ENCODE measurements around the gene PHACTR3.
"Not testable (repeated sequence)": the region's sequence is repeated elsewhere in the genome, so short reads cannot be mapped to it uniquely, and the experiment has no call there.

Gene PHACTR3

GRCh38 chr20:59835448-59836395 is 231.4 kb downstream of the PHACTR3 start:
- DNase-seq = peak; percentile 82

GRCh38 chr20:59836767-59837166 is 232.4 kb downstream of the PHACTR3 start:
- DNase-seq = peak; percentile 62

- DNase-seq = no peak
Observed at GRCh38 chr20:59837623-59838394, 233.5 kb downstream of the PHACTR3 start.

GRCh38 chr20:59839400-59839799 is 235.1 kb downstream of the PHACTR3 start:
- no peak for DNase-seq

- DNase-seq = no peak
Observed at GRCh38 chr20:59845472-59845871, 241.1 kb downstream of the PHACTR3 start.

GRCh38 chr20:59848182-59848581 is 243.8 kb downstream of the PHACTR3 start:
- no peak for DNase-seq

- DNase-seq = peak; percentile 78
Observed at GRCh38 chr20:59850018-59850641, 245.8 kb downstream of the PHACTR3 start.

GRCh38 chr20:59856526-59856925 is 252.2 kb downstream of the PHACTR3 start:
- DNase-seq = not testable (repeated sequence)

GRCh38 chr20:59856941-59857340 is 252.6 kb downstream of the PHACTR3 start:
- not testable (repeated sequence) for DNase-seq

- DNase-seq = no peak
Observed at GRCh38 chr20:59857966-59858365, 253.6 kb downstream of the PHACTR3 start.

- DNase-seq = no peak
Observed at GRCh38 chr20:59858425-59858824, 254.1 kb downstream of the PHACTR3 start.

- no peak for DNase-seq
Observed at GRCh38 chr20:59861401-59861800, 257.1 kb downstream of the PHACTR3 start.

- DNase-seq = no peak
Observed at GRCh38 chr20:59863058-59863457, 258.7 kb downstream of the PHACTR3 start.

- DNase-seq = no peak
Observed at GRCh38 chr20:59864726-59865125, 260.4 kb downstream of the PHACTR3 start.

- no peak for DNase-seq
Observed at GRCh38 chr20:59866338-59866737, 262.0 kb downstream of the PHACTR3 start.

GRCh38 chr20:59871096-59871495 is 266.8 kb downstream of the PHACTR3 start:
- no peak for DNase-seq

GRCh38 chr20:59873409-59873808 is 269.1 kb downstream of the PHACTR3 start:
- no peak for DNase-seq

- DNase-seq = no peak
Observed at GRCh38 chr20:59880198-59880597, 275.9 kb downstream of the PHACTR3 start.

GRCh38 chr20:59884494-59884893 is 280.2 kb downstream of the PHACTR3 start:
- DNase-seq = no peak

GRCh38 chr20:59888050-59888449 is 283.7 kb downstream of the PHACTR3 start:
- no peak for DNase-seq

GRCh38 chr20:59890035-59890434 is 285.7 kb downstream of the PHACTR3 start:
- not testable (repeated sequence) for DNase-seq

GRCh38 chr20:59891581-59891980 is 287.2 kb downstream of the PHACTR3 start:
- no peak for DNase-seq

- no peak for DNase-seq
Observed at GRCh38 chr20:59895908-59896307, 291.6 kb downstream of the PHACTR3 start.

Measured in NCI-H2029 treated with DMSO at 0.1 percent for 48 hours (cell line).